ENCODE measurements around the gene TEKT1.
"Not testable (repeated sequence)": the region's sequence is repeated elsewhere in the genome, so short reads cannot be mapped to it uniquely, and the experiment has no call there.

The TEKT1 gene

DNA sequence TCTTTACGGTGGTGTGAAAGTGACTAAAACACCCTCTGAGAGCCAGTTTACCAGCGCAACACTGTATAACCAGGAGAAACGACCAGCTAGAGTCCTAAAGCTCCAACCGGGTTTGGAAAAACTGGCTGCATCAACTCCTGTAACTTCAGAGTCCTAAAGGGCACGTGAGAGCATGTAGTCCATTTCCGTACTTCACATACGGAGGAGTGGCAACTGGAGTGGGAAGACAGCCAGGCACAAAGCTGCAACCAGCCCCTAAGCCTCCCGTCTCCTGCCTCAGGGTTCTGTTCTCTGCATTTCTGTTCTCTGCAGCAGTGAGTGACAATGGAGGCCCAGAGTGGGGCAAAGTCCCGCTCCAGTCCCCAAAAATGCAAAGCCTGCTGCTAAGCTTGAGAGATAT is 19.2 kb downstream of the TEKT1 start:
- DNase-seq, result no peak

DNA sequence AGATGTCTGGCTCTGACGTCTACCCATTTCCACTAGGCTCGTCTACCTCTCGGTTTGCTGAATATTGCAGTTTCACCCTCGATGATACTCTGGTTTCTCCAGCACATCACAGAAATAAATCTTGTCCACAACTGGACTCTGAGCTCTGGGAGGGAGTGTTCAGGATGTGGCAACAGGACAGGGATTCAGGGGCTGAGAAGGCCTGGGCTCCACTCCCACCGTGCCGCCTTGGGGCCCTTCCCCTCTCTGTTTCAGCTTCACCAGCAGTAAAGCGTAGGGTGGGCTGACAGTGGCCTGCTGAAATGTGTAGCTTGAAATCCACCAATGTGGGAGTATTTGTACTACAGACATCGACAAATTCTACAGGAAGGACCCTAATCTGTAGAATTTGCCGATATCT is 20.0 kb downstream of the TEKT1 start:
- no peak for DNase-seq

DNA sequence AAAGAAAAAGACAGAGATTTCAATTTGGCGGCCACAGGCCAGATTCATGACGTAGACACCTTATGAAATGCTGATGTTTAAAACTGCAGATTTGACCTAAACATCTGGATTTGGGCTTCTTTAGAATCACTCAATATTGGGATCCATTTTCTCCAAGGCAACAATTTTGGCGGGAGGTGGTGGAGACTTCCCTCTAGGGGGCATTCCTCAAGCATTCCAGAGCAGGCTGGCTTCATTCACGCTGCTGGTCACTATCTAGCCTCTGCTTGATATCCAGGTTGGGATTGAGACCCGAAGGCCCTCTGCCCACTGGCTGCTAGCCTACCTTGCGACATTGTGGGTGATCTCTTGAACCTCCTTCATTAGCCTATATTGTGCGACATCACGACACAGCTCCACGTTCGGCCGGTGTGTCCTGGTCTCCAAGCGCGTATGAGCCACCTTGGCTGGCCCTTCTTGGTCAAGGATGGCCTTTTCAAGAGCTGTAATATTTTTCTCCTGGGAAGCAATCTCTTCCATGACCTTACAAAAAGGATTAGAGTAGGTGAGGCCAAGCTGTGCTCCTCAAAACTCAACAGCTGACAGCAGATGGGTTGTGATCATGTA is 31.0 kb downstream of the TEKT1 start:
- peak in 1 of 2 experiments; percentile 3 for DNase-seq

DNA sequence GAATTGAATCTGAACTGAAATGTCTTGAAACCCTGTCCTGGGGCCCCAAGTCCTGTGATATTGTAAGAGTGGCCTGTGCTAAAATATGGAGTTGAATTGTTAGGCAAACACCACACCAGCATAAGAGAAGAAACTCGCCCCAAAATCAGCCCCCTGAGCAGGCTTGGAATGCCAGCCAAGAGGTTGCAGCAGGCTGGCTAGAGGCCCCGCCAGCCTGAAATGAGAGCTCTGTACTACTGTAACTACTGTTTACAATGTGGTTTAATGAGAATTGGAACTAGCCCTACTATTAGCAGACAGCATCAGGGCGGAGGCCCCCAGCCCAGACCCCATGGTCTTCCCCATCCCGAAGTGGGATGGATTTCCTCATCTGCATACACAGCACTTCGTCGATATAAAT is 31.8 kb downstream of the TEKT1 start:
- no peak for DNase-seq

DNA sequence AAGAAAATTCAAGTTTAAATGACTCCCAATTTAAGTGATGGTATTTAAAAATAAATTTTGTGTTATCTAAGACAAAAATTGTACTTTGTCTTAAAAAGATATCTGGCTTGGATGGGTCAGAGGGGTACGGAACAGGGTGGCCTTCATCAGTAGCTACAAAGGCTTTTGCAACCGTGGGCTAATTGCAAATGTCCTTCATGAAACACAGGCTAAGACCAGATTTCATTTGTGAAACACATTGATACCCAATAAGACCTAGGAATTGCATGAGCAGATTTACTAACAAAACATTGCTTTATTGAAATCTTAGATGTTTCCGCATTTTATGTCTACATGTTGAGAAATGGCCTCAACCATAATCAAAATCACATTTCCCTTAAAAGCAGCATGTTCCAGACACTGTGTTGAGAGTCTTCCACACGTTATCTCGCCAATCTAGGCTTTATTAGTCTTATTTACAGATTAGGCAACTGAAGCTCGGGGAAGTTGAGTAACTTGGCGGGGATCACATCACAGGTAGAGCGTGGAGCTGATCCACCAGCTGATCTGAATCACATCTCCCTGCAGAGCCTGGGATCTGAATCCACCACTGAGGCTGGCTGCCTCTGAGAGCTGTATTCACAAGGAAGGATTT is 33.7 kb downstream of the TEKT1 start:
- DNase-seq, result no peak

DNA sequence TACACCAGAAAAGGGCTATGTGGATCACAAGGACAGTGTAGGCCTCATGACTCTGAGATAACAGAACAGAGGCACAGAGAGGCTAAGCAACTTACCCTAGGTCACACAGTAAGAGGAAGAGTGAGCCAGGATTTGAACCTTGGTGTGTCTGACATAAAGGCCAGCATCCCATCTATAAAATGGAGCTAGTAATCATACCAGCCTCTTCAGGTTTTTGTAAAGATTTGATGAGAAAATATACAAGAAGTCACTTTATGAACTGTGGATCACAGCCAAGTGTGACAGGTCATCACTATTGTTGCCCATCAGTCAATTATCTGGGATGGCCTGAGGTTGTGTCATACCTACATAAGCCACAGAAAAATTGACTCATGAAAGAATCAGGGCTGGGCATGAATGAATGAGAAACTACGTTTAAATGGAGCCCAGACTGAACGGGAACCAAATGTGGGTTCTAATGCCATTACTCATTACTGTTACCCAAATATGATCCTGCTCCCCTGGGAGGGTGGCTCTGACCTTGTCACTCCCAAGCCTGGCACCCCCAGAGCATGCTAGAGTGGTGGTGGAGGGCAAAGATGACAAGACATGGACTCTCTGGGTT is 34.5 kb downstream of the TEKT1 start:
- no peak for DNase-seq

DNA sequence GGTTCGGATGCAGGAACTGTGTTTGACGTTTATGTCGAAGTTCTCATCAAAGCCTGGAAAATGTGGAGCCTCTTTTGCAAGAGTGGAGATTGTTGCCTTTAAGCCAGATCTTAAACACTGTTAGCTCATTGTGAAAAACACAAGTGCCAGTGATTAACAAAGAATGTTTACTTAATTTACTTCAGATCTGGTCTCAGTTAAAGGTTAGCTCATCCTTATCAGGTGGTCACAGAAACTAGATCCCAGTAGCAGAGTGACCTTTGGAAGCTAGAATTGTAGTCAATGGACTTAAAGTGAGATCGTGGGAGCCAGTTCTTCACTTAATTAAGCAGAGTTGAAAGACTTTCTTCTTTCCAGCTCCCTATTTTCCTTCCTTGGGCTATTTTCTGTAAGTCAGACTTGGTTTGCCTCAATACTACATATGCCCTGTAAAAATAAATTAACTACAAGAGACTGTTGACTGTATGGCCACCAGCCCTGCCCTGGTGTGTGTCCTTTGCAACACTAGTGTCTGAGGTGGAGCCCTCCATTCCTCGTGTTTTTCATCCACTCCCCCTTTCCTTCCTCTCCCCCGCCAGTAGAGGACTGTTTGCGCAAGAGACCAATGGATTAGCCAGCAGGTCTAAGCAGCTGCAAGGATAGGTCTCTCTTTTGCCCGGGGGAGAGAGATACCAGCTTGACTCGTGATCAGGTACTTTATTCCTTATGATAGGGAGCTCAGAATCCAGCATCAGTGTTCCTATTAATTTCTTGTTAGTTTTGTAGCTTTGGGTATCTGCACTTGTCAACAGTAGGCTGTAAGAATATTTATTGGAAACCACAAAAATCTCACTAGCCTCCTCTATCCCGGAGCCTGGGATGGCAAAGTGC is 35.3 kb downstream of the TEKT1 start:
- DNase-seq, result no peak

DNA sequence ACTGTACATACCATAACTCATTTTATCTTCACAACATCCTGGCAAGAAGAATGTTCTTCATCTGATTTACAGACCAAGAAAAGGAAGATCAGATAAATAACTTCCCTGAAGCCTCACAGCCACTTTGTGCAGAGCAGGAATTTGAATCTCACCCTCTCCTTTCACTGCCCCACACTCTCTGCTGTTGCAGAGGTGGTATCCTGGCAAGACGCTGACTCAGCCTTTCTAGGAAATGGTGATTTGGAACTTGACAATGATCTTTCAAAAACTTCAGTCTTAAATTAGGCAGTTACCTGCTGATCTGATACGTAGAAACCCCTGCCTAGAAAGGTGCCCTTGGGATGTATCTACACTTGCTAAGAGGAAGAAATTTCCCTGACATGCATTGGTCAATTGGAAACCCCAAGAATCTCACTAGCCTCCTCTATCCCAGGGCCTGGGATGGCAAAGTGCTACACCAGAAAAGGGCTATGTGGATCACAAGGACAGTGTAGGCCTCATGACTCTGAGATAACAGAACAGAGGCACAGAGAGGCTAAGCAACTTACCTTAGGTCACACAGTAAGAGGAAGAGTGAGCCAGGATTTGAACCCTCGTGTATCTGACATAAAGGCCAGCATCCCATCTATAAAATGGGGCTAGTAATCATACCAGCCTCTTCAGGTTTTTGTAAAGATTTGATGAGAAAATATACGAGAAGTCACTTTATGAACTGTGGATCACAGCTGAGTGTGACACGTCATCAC is 37.6 kb downstream of the TEKT1 start:
- no peak for DNase-seq

DNA sequence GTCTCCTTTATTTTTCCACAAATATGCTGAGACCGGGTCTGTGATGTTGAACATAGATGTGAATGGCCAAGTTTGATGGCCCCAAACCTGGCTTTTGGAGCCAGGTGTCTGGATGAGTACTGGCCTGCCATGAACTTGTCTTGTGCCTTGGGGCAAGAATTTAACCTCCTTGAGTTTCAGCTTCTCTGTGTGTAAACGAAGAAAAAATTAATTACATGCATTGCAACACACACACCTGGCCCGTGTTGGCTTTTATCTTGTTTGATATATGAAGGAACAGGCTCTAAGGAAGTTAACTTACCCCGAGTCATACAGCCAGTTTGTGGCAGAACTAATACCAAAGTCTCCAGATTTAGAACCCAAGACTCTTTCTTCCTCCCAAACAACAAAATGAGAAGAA is 42.4 kb downstream of the TEKT1 start:
- no peak for DNase-seq

DNA sequence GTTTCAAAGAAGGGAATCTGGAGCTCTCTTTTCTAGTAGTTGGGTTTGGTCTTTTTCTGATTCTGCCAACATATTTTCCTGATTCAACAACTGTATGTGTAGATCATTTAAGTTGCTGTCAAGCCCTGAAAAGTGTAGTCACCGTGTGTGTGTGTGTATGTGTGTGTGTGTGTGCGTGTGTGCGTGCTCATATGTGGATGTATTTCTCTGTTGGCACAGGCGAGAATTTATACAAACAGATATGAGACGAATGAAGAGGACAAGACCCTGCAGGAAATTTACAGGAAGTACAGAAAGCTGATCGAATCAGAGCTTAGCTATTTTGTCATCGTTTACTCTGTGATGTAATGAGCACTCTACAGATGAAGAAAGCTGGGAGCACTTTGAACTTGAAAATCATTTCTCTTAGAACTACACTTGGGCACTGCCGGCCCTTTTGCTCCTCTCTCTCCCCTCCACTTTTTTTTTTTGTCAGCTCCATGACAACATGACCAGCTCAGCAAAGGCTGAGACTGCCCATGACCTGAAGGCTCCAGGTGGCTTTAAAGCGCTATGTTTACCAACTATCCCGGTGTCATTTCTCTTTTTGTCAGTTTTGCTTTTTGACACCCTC is 44.3 kb downstream of the TEKT1 start:
- DNase-seq, result no peak

DNA sequence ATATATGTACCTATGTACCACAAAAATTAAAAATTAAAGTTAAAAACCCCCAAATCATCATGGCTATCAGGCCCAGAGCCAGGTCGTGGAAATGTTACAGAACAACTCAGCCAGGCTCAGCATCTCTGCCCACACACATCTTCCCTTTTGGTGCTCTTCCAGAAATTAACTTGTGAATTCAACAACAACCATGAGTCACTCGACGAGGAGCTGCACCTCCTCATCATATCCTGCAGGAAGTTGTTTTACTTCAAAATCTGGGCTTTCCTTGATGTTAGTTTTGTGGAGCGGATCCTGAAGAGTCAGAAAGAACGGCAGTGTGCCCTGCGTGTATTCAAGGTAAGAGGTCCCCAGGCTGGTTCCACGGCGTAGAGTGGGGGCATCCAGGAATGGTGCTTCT is 44.9 kb downstream of the TEKT1 start:
- no peak for DNase-seq

DNA sequence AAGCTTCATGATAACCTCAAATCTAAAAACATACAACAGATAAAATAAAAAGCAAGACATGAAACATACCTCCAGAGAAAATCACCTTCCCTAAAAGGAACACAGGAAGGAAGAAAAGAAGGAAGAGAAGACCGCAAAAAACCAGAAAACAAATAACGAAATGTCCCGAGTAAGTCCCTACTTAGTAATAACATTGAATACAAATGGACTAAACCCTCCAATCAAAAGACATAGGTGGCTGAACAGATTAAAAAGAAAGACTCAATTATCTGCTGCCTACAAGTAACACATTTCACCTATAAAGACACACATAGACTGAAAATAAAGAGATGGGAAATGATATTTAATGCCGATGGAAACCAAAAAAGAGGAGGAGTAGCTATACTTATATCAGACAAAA is 49.3 kb downstream of the TEKT1 start:
- DNase-seq, result no peak

DNA sequence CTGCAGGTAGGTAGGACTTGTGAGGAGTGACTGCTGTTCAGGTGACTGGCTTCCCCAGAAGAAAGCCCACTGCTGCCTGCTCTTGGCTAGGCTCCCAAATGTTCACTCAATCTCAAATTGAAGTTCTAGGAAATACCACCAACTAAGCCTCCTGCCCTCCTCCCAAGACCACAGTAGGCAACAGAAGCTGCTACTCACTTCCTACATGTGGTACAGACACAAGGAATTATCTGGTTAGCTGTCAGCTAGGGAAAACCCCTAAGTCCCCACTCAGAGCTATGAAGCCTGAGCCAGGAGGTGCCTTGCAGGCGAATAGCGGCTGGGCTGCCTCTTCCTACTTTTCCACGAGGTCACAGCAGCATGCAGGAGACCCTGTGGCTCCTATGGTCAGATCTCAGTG is 50.6 kb downstream of the TEKT1 start:
- no peak for DNase-seq

DNA sequence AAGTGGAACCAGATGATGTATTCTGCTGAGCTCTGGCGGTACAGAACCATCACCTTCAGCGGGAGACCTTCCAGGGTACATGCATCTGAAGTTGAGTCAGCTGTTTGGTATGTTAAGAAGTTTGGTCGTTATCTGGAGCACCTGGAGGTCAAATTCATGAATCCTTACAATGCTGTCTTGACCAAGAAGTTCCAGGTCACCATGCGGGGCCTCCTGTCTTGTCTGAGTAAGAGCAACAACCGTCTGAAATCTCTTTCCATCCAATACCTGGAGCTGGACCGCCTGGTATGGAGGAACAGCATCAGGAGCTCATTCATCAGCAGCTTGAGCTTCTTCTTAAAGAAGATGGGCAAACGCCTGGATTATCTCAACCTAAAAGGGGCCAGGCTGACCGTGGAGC is 51.5 kb downstream of the TEKT1 start:
- DNase-seq, result no peak

DNA sequence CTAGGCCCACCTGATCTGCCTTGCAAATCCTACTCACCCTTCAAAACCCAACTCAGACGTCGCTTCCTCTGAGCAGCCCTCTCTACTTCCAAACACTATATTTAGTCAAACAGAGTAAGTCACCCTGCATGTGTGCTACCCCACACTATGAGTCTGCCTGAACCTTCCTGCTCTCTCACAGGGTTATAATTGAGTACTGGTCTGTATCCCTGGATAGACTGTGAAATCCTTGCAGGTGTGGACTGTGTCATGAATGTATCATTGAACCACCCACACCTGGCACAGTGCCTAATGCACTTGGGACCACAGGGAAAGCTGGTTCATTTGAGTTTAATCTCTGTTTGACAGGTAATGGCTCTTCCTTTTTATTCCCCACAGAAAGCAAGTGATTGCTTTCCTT is 52.1 kb downstream of the TEKT1 start:
- no peak for DNase-seq

DNA sequence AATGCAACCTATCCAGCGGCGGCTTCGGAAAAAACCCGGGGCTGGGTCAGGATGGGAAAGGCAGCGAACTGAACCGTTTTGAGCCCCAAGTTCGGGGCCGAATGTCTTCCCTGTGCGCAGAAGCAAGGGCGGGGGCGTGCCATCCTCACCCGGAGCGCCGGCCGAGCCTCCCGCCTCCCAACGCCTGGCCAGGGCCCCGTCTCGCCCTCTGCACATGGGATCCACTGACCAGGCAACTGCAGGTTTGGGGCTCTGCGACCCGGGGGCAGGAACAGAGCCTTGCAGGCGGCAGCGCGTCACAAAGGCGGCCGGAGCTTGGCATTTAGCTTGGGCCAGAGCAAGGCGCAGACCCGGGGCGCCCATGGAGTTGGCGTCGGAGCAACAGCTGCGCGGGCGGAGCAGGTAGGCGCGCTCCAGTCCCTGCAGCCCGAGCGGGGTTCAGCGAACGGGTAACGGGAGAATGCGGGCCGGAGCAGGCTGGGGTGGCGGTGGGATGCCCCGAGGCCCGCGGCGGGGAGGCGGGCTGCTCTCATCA is 55.6 kb downstream of the TEKT1 start, which contains the start of gene FBXO39:
Gene FBXO39, plus strand, starts transcription at position 345 of the 535 bp plus-strand sequence. CDS start 3,654 bp downstream, outside the sequence.
- peak in 1 of 2 experiments; percentile 27 for DNase-seq

DNA sequence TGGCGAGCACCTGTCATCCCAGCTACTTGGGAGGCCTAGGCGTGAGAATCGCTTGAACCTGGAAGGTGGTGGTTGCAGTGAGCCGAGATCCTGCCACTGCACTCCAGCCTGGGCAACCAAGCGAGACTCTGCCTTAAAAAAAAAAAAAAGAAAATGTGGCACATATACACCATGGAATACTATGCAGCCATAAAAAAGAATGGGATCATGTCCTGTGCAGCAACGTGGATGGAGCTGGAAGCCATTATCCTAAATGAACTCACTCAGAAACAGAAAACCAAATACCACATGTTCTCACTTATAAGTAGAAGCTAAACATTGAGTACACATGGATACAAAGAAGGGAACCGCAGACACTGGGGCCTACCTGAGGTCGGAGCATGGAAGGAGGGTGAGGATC is 56.6 kb downstream of the TEKT1 start:
- DNase-seq, result not testable (repeated sequence)

DNA sequence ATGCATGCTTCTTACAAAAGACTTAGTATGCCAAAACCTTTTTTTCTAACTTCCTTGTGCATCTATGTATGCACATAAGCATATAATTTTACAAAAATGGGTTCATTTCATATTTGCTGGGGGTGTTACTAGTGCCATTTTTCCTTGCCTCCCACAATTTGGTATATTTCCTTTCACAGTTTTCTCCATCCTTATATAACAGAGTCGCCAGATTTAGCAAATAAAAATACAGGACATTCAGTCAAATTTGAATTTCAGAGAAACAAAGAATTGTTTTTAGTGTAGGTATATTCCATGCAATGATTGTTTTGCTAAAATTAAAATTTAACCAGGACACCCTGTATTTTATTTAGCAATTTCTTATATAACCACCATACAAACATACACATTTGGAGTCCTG is 59.5 kb downstream of the TEKT1 start:
- DNase-seq, result no peak

DNA sequence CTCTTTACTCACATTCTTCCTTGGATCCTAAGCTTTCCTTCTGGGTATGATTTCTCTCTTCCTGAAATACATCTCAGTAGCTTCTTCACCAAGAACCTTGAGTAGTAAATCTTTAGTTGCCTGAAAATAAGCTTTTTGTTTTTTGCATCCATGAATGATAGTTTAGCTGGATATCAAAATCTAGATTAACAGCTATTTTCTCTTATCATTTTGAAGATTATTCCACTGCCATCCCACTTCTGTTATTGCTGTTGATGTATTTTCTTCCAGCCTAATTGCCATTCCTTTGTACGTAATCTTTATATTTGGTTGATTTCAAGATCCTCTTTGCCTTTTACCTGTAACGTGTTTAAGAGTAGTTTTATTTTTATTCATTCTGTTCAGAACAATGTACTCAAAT is 63.1 kb downstream of the TEKT1 start:
- no peak for DNase-seq

DNA sequence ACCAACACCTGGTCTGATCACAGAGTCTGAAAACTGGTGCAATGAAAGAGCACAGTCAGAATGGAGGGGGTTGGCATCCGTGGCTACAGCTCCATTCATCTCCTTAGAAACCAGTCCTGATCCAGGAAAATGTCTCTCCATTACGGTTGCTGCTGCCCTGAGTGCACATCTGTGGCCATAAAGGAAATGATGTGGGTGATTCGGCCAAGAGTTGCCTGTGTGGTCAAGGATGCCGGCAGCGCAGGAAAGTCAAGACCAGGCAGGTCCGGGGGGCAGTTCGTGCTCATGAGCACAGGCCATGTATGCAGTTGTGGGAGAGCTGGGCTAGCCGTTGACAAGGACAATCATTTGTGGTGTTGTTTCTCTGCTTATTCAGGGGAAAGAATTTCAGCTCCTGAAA is 69.8 kb downstream of the TEKT1 start:
- DNase-seq, result no peak

DNA sequence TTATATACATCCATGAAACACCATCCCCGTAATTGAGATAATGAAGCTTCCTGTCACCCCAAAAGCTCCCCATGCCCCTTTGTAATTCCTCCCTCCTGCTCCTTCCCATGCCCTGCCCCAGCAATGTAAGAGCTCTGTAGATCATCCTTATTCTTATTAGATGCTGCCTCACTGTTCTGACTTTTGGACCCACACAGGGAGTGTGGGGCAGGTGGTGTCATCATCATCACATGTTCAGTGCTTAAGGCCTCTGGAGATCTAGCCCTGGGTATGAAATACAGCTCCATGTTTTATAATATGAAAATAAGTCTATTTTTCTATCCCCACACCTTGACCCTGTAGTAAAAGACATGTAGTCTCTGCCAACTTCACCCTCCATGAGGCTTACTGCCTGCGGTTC is 73.8 kb downstream of the TEKT1 start:
- no peak for DNase-seq

DNA sequence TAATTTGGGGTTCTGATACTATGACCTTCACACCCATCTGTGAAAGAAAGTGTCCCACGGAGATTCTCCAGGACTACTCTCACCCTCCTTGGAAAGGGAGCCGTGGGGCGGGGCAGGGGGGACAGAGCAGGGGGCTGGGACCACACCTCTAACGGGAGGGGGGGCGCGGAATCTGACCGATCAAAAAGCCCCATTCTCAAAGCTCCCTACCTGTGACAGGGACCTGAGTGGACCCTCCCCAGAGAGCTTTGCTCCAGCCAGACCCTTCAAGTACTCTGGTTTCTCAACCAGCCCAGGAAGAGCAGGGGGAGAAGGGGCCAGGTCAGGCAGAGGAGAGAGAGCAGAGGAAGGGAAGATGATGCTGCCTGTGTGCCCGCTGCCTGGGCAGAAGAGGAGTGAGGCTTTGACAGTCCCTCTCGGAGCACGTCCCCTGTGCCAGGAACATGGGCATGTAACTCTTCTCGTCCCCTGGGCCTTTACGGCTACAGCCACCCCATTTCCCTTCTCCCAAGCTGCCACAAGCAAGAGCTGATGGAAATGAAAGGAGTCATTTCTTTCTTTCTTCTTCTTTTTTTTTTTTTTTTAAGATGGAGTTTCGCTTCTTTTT is 75.0 kb downstream of the TEKT1 start:
- no peak for DNase-seq

Data from stimulated activated CD4-positive, alpha-beta T cell treated with anti-CD3 and anti-CD28 coated beads, Interleukin-4, amount 100 ng/mL, for 4 hours (primary cell).